Germinal center (tissue), 1 donor: ENCODE data around the gene CYP2A7.
"Not testable (repeated sequence)": the region's sequence is repeated elsewhere in the genome, so short reads cannot be mapped to it uniquely, and the experiment has no call there.

Experiments used
- DNase-seq: peaks from one replicate; pipeline ENCODE4 v3.0.0; 2012; ENCODE audit warnings: mixed read lengths, low spot score

The CYP2A7 gene

GRCh38 chr19:40896843-40897789 is 15.1 kb upstream of the CYP2A7 start:
- DNase-seq, result not testable (repeated sequence)

GRCh38 chr19:40896418-40896796 is 14.4 kb upstream of the CYP2A7 start:
- no peak for DNase-seq

GRCh38 chr19:40893112-40893511 is 11.1 kb upstream of the CYP2A7 start:
- DNase-seq, result no peak

GRCh38 chr19:40889366-40889765 is 7.3 kb upstream of the CYP2A7 start:
- no peak for DNase-seq

GRCh38 chr19:40888191-40888590 is 6.2 kb upstream of the CYP2A7 start:
- DNase-seq, result no peak

- DNase-seq, result not testable (repeated sequence)
Measured at GRCh38 chr19:40884187-40884931, 2.3 kb upstream of the CYP2A7 start.

GRCh38 chr19:40879349-40879748 is 2.7 kb downstream of the CYP2A7 start:
- not testable (repeated sequence) for DNase-seq

GRCh38 chr19:40875526-40875951 is 6.5 kb downstream of the CYP2A7 start:
- DNase-seq, result peak; percentile 57

- DNase-seq, result not testable (repeated sequence)
Measured at GRCh38 chr19:40874874-40875273, 7.2 kb downstream of the CYP2A7 start.

GRCh38 chr19:40873873-40874272 is 8.2 kb downstream of the CYP2A7 start:
- not testable (repeated sequence) for DNase-seq

- DNase-seq, result no peak
Measured at GRCh38 chr19:40872209-40872608, 9.8 kb downstream of the CYP2A7 start.

GRCh38 chr19:40867701-40868100 is 14.3 kb downstream of the CYP2A7 start:
- no peak for DNase-seq

- not testable (repeated sequence) for DNase-seq
Measured at GRCh38 chr19:40864739-40865496, 17.1 kb downstream of the CYP2A7 start.

- DNase-seq, result no peak
Measured at GRCh38 chr19:40862785-40863184, 19.2 kb downstream of the CYP2A7 start.

- DNase-seq, result no peak
Measured at GRCh38 chr19:40862333-40862732, 19.7 kb downstream of the CYP2A7 start.

GRCh38 chr19:40858109-40858508 is 23.9 kb downstream of the CYP2A7 start:
- DNase-seq, result no peak

GRCh38 chr19:40852467-40853152 is 29.4 kb downstream of the CYP2A7 start:
- DNase-seq, result not testable (repeated sequence)

GRCh38 chr19:40850277-40850676 is 31.8 kb downstream of the CYP2A7 start, which contains the start of gene CYP2A6:
TSS of gene CYP2A6 (minus strand) at chr19:40850447. CDS start at chr19:40850426, 21 bp downstream.
- DNase-seq, result not testable (repeated sequence)

GRCh38 chr19:40846722-40847121 is 35.3 kb downstream of the CYP2A7 start:
- DNase-seq, result not testable (repeated sequence)

GRCh38 chr19:40843653-40844052 is 38.4 kb downstream of the CYP2A7 start:
- DNase-seq, result not testable (repeated sequence)

- not testable (repeated sequence) for DNase-seq
Measured at GRCh38 chr19:40842997-40843652, 38.9 kb downstream of the CYP2A7 start.
